Superior temporal gyrus (tissue), 1 donor: Measurements from ENCODE around the gene RPS26.
"Not testable (repeated sequence)": the region's sequence is repeated elsewhere in the genome, so short reads cannot be mapped to it uniquely, and the experiment has no call there.

ENCODE experiments used
- DNase-seq: peaks from one replicate; pipeline ENCODE4 v3.0.0-alpha.2; 2016; ENCODE audit errors: extremely low spot score

Gene RPS26

DNA sequence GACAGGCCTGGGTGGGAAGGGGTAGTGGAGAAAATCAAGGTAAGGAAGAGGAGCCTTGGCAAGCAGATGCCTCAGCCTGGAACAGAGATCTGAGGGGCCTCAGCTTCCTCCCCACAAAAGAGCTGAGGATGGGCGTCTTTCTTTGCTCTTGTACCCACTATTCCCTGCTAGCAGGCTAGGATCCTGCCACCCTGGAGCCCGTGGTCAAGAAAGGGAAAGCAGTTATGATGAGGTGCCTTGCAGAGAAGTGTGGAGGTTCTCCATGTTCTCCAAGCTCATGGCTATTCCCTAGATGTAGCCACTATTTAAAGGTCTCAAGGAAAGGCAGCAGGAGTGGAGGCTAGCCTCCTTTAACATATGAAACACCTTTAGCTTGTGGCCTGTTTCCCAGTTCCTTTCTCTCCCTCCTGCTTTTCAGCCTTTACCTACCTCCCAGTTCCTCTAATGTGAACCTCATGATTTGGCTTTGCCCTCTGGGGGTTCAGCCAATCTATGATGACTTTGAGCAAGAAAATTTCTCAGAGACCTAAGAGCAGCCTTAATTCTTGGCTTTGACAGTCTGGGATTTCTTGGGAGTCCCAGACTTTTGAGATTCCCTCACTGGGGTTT lies 19.7 kb upstream of the RPS26 start:
- no peak for DNase-seq

DNA sequence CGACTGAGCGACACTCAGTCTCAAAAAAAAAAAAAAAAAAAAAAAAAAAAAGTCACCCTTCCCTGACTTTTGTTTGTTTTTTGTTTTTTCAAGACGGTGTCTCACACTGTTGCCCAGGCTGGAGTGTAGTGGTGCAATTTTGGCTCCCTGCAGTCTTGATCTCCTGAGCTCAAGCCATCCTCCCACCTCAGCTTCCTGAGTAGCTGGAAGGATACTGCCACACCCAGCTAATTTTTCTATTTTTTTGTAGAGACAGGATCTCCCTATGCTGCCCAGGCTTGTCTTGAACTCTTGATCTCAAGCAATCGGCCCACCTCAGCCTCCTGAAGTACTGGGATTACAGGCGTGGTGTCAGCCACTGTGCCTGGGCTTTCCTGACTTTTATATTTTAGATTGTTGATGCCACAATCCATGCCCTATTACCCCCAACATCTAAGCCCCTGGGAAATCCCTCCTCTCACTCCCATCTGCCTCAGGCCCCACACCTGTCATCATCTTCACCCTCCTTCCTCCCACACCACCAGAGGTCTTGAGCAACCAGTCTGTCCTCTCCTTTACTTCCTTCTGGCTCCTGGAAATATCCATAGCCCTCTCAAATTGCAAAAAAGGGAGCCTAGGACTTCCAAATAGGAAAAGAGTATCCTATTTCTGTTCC lies 13.1 kb upstream of the RPS26 start:
- DNase-seq: no peak

DNA sequence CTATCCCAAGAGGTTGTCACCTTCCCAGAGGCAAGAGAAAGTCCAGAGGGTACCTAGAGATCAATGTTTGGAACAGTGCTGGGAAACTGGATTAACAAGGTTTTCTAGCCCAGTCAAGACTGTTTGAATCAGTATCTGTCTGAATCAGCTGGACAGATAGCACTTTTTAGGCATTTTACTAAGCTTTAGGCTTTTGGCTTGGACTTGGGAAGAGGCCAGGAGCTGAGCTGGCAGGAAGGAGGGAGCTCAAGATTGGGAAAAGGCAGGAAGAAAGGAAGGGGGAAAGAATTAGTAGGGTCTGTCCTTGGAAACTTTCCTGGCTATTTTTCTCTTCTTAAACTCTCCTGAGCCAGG lies 12.6 kb upstream of the RPS26 start:
- no peak for DNase-seq

DNA sequence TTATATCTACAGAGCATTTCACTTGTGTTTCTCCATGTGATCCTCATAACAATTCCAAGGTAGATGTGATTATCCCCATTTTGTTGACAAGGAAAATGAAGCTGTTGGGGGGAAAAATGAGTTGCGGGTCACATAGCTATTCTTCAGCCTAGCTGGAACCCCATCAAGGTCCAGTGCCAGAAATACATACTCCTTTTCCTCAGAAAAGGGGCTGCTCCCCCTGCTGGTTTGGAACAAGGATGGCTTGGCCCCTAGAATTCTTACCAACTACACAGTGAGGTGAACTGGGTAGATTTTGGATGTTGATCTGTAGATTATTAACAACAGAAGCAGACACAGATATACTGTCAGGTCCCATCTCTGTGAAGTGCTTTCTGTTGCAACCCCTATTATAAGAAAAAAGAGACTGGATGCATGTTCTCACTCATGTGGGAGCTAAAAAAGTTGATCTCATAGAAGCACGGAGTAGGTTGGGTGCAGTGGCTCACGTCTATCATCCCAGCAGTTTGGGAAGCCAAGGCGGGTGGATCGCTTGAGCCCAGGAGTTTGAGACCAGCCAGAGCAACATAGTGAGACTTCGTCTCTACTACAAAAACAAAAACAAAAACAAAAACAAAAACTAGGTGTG lies 11.9 kb upstream of the RPS26 start:
- peak; percentile 62 for DNase-seq

DNA sequence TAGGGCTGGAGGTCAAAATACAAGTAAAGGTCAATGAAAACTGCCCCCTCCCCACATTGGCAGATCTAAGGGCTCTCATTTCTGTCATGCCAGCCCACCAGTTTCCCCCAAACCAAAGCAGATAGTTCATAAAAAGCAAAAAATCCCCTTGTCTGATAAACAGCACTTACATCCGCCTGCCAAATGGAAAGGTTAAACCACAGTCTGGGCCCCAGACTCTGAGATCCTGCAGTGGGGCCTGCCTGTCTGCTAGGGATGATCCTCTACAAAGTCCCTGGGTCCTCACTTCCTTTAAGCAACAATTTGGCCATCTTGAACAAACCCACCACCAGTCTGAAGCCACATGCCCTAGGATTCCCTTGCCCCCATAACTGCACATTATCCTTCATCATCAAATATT lies 9.7 kb upstream of the RPS26 start:
- no peak for DNase-seq

DNA sequence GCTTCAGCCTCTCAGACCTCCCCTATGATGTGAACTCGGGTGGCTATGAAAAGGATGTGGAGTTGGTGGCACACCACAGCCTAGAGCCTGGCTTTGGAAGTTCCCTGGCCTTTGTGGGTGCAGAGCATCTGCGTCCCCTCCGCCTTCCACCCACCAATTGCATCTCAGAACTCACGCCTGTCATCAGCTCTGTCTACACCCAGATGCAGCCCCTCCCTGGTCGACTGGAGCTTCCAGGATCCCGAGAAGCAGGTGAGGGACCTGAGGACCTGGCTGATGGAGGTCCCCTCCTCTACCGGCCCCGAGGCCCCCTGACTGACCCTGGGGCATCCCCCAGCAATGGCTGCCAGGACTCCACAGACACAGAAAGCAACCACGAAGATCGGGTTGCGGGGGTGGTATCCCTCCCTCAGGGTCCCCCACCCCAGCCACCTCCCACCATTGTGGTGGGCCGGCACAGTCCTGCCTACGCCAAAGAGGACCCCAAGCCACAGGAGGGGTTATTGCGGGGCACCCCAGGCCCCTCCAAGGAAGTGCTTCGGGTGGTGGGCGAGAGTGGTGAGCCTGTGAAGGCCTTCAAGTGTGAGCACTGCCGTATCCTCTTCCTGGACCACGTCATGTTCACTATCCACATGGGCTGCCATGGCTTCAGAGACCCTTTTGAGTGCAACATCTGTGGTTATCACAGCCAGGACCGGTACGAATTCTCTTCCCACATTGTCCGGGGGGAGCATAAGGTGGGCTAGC lies 7.0 kb upstream of the RPS26 start:
- DNase-seq: no peak

DNA sequence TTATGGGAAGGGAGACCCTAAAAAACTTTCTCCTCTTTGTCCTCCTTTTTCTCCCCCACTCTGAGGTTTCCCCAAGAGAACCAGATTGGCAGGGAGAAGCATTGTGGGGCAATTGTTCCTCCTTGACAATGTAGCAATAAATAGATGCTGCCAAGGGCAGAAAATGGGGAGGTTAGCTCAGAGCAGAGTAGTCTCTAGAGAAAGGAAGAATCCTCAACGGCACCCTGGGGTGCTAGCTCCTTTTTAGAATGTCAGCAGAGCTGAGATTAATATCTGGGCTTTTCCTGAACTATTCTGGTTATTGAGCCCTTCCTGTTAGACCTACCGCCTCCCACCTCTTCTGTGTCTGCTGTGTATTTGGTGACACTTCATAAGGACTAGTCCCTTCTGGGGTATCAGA lies 4.6 kb upstream of the RPS26 start:
- DNase-seq: no peak

DNA sequence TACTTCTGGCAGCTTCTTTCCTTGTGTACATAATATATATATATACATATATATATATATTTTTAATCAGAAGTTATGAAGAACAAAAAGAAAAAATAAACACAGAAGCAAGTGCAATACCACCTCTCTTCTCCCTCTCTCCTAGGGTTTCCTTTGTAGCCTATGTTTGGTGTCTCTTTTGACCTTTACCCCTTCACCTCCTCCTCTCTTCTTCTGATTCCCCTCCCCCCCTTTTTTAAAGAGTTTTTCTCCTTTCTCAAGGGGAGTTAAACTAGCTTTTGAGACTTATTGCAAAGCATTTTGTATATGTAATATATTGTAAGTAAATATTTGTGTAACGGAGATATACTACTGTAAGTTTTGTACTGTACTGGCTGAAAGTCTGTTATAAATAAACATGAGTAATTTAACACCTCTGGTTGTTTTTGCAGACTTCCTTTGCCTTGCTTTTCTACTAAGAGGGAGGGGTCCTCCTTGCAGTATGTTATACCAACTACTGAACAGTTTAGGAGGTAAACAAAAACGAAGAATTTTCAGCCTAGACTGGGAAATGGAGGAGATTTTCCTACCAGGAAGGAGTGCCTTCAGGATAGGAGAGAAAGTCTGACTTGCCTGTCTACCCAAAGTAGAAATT lies 3.6 kb upstream of the RPS26 start:
- no peak for DNase-seq

DNA sequence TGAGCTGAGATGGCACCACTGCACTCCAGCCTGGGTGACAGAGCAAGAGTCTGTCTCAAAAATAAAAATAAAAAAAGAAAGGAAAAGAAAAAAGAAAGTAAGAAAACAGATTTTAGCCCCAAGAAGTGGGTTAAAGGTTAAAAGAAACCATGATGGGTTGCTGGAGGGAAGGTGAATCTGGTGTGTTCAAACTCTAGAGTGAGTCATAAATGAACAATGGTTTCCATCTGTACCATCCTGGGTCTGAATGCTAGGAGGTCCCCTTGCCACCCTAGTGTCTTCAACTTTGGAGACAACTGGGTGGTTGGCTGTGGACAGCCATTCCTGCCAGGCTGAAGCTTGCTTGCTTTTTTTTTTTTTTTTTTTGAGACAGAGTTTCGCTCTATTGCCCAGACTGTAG lies 1.6 kb upstream of the RPS26 start:
- DNase-seq: no peak

DNA sequence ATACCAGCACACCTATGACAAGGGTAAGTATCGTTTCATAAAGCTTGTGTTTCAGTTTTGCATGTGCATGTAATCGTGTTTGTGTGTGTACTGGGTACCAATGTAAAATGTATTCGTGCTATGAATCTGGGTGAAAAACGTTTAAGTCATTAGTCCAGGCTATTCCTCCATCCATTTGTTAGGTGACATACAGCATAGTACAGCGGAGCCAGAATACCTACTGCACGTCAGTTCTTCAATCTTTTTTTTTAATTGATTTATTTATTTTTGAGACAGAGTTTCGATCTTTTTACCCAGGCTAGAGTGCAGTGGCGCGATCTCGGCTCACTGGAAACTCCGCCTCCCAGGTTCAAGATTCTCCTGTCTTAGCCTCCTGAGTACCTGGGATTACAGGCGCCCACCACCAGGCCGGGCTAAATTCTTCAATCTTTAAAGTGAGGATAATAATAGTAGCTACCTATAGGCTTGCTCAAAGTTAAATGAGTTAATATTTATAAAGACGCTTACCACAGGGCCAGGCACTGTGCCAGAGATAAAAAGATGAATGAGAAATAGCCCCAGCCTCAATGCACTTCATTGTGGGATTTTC lies 661 bp upstream of the RPS26 start:
- no peak for DNase-seq

DNA sequence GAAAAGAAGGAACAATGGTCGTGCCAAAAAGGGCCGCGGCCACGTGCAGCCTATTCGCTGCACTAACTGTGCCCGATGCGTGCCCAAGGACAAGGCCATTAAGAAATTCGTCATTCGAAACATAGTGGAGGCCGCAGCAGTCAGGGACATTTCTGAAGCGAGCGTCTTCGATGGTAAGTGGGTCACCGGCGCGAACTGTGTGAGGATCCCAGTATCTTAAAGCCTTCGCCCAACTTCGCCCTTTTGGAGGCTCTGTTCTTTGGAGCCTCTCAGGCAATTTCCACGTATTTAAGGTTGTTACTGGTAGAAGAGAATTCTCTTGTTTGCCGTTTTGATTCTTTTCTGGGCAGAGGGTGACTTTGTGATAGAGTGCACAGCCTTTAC lies 704 bp downstream of the RPS26 start:
- DNase-seq: not testable (repeated sequence)

DNA sequence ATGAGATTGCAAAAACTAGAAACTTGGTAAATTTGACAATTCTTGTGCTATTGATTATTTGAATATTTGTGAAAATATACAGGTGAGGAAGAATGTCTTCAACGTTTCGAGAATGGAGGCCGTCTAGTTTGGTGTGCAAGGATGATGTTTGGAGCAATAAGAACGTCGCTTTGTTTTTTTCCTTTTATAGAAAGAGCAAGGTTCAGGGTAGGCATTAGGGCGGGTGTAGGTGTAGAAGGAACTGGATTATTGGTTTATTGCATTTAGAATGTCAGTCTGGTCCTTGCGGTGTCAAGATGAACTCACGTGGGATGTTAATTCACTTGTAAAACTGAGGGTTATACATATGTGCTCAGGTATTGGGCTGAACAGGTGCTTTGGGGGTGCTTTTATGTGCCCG lies 1.1 kb downstream of the RPS26 start:
- DNase-seq: no peak

DNA sequence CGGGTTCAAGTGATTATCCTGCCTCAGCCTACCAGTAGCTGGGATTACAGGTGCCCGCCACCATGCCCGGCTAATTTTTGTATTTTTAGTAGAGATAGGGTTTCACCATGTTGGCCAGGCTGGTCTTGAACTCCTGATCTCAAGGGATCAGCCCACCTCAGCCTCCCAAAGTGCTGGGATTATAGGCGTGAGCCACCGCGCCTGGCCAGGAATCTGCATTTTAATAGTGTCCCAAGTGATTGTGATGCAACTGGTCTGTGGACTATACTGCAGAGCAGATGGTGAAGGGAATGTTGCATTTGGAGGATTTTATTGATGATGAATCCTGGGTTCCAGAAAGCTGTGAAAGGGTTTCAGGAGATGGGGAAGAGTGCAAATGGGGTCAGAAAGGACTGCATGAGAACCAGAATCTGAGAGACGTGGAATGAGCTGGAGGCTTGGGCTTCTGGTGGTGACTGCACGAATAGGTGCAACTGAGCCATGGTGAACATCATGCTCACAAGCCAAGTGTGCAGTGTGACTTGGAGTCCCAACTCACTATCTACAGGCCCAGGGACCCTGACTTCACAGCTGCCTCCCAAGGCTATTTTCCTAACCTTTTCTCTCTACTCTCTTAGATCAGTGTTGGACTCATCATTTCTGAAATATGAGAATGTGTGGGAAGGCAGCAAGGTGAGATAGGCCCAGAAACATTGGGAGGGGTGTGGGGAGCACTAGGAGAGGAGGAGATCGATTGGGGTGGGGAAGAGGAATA lies 4.5 kb downstream of the RPS26 start:
- DNase-seq: no peak

DNA sequence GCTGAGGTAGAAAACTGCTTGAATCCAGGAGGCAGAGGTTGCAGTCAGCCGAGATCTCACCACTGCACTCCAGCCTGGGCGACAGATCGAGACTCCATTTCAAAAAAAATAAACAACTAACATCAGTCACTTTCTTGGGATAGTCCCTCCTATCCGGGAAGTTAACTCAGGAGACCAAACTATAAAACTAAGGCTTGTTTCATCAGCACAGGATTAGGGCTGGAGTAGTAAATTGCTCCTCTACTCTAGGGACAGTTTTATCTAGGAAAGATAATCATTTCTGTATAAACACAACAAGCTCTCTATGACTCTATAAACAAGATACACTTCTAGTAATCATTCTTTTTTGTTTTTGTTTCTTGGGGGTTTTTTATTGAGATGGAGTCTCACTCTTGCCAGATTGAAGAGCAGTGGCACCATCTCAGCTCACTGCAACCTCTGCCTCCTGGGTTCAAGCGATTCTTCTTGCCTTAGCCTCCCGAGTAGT lies 11.7 kb downstream of the RPS26 start:
- DNase-seq: no peak

DNA sequence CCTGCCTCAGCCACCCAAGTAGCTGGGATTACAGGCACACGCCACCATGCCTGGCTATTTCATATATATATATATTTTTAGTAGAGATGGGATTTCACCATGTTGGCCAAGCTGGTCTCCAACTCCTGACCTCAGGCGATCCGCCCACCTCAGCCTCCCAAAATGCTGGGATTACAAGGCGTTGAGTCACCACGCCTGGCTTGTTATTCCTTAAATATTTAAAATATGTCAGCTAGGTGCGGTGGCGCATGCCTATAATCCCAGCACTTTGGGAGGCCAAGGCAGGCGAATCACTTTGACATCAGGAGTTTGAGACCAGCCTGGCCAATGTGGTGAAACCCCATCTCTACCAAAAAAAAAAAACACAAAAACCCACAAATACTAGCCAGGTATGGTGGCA lies 18.2 kb downstream of the RPS26 start:
- not testable (repeated sequence) for DNase-seq

DNA sequence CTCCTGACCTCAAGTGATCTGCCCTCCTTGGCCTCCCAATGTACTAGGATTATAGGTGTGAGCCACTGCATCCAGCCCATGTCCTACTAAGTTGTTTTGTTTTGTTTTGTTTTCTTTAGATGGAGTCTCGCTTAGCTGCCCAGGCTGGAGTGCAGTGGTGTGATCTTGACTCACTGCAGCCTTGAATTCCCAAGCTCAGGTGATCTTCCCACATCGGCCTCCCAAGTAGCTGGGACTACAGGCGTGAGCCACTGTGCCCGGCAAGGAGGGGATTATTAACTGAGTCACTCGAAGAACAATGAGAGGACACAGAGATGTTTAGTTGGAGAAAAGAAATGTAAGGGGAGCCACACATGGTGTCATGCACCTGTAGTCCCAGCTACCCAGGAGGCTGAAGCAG lies 20.3 kb downstream of the RPS26 start:
- no peak for DNase-seq

DNA sequence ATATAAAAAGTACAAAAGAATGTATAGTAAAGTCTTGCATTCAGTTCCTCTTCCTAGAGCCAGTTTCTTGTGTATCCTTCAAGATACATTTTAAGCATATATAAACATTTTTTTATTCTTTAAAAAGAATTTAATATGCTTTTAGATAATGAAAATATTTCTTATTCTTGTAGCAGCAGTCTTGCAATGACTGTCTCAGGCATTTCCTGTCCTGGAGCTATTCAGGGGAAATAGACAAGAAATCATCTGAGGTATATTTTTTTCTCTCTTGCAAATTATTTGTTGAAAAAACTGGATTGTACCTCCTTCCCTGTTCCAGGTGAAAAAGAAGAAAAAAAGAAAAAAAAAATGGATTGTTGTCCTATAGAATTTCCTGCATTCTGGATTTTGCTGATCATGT lies 21.3 kb downstream of the RPS26 start:
- DNase-seq: no peak

DNA sequence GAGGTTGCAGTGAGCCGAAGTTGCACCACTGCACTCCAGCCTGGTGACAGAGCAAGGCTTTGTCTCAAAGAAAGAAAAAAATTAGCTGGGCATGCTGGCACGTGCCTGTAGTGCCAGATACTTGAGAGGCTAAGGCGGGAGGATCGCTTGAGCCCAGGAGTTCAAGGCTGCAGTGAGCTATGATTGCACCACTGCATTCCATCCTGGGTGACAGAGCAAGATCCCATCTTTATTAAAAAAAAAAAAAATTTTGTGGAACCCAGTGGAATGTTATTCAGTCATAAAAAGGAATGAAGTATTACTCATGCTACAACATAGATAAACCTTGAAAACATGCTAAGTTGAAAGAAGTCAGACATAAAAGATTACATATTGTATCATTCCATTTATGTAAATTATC lies 29.9 kb downstream of the RPS26 start:
- no peak for DNase-seq

DNA sequence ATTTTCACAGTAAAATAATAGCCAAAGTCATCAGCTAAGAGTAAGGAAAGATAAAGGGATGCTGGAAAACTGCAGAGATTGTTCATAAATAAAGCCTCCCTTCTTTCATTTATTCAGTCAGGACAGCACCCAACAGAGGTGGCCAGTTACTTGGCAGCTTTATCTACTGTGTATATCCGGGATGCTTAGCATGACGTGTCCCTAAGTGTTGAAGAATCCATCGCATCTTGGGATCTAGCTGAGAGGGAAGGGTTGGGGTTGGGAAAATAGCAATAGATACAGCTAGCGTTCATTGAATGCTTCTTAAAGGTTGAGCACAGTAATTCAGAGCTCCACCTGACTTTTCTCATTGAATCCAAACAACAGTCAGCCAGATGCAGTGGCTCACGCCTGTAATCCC lies 32.7 kb downstream of the RPS26 start:
- no peak for DNase-seq

DNA sequence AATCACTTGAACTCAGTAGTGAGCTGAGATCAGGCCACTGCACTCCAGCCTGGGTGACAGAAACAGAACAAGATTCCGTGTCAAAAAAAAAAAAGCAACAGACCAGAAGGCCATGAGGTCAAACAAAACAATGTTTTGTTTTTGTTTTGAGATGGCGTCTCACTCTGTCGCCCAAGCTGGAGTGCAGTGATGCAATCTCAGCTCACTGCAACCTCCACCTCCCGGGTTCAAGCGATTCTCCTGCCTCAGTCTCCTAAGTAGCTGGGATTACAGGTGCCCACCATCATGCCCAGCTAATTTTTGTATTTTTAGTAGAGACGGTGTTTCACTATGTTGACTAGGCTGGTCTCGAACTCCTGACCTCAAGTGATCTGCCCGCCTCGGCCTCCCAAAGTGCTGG lies 36.2 kb downstream of the RPS26 start:
- DNase-seq: not testable (repeated sequence)

DNA sequence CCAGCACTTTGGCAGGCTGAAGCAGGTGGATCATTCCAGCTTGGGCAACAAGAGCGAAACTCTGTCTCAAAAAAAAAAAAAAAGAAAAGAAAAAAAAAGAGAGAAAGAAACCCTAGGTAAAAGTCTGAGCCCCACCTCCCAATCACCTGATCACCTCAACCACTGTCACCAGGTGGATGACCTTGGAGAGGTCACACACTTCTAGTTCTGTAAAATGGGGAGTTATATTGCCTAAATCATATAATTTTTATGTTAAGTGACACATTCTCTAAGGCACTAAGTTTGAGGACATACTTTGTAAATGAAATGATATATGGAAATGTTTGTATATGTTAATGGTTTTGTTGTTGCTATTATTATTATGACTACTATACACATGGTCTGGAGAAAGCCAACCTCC lies 36.7 kb downstream of the RPS26 start:
- no peak for DNase-seq
